GF-D8 (cell line): ENCODE measurements around the gene CPXM1.
"Not testable (repeated sequence)": the region's sequence is repeated elsewhere in the genome, so short reads cannot be mapped to it uniquely, and the experiment has no call there.

Experiments
- DNase-seq: peaks from one replicate; lab custom pipeline; 2025; lab: John Stamatoyannopoulos, UW

CPXM1 gene

GRCh38 chr20:2820896-2821869 lies 20.8 kb upstream of the CPXM1 start:
- DNase-seq: no peak

- DNase-seq: no peak
Observed at GRCh38 chr20:2820084-2820895, 19.9 kb upstream of the CPXM1 start.

- no peak for DNase-seq
Observed at GRCh38 chr20:2817891-2818595, 17.6 kb upstream of the CPXM1 start.

GRCh38 chr20:2817341-2817726 lies 16.9 kb upstream of the CPXM1 start:
- no peak for DNase-seq

- DNase-seq: no peak
Observed at GRCh38 chr20:2816583-2817340, 16.3 kb upstream of the CPXM1 start.

GRCh38 chr20:2816030-2816582 lies 15.7 kb upstream of the CPXM1 start, which contains the start of gene TMEM239:
TMEM239 (plus strand) TSS chr20:2816364; CDS start chr20:2816555, 191 bp downstream.
- no peak for DNase-seq

- DNase-seq: no peak
Observed at GRCh38 chr20:2815242-2815900, 14.9 kb upstream of the CPXM1 start.

GRCh38 chr20:2814587-2815051 lies 14.2 kb upstream of the CPXM1 start, which contains the start of gene C20orf141:
C20orf141 (plus strand) TSS chr20:2814987; CDS start chr20:2815185, 198 bp downstream.
- DNase-seq: peak; percentile 77

- no peak for DNase-seq
Observed at GRCh38 chr20:2814076-2814475, 13.6 kb upstream of the CPXM1 start.

- DNase-seq: no peak
Observed at GRCh38 chr20:2812189-2812588, 11.8 kb upstream of the CPXM1 start.

GRCh38 chr20:2809690-2810089 lies 9.3 kb upstream of the CPXM1 start:
- no peak for DNase-seq

- not testable (repeated sequence) for DNase-seq
Observed at GRCh38 chr20:2807929-2808328, 7.5 kb upstream of the CPXM1 start.

GRCh38 chr20:2807019-2807418 lies 6.6 kb upstream of the CPXM1 start:
- DNase-seq: no peak

GRCh38 chr20:2806351-2806701 lies 5.9 kb upstream of the CPXM1 start:
- no peak for DNase-seq

GRCh38 chr20:2805689-2806350 lies 5.4 kb upstream of the CPXM1 start:
- DNase-seq: no peak

- no peak for DNase-seq
Observed at GRCh38 chr20:2804852-2805688, 4.6 kb upstream of the CPXM1 start.

- DNase-seq: no peak
Observed at GRCh38 chr20:2804041-2804828, 3.8 kb upstream of the CPXM1 start.

- DNase-seq: peak; percentile 75
Observed at GRCh38 chr20:2801286-2801728, 880 bp upstream of the CPXM1 start.
